ENCODE data around the gene PRKCE.

The PRKCE gene

DNA sequence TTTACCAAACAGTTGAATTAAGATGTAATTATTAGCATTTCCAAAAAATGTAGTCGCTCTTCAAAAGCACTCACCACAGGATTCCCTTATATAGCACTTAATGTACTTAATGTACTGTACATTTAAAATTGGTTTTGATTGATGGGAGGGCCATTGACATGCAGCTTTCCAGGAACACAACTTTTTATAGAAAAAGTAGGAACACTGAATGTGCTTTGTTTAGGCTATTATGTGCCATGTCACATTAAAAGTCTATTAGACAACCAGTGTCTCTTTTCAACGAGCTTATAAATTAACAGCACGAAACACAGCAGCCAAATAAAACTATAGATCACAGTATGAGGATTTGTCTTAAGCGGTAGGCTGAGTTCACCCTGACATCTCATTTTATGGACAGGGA lies 301.1 kb downstream of the PRKCE start:
- DNase-seq (ENCODE audit: low read depth): no peak
- no peak overlapping the region for H3K4me3 ChIP-seq (ENCODE audit: control insufficient read depth, low read depth, low read length)
- TF ChIP-seq, protein P1, sequence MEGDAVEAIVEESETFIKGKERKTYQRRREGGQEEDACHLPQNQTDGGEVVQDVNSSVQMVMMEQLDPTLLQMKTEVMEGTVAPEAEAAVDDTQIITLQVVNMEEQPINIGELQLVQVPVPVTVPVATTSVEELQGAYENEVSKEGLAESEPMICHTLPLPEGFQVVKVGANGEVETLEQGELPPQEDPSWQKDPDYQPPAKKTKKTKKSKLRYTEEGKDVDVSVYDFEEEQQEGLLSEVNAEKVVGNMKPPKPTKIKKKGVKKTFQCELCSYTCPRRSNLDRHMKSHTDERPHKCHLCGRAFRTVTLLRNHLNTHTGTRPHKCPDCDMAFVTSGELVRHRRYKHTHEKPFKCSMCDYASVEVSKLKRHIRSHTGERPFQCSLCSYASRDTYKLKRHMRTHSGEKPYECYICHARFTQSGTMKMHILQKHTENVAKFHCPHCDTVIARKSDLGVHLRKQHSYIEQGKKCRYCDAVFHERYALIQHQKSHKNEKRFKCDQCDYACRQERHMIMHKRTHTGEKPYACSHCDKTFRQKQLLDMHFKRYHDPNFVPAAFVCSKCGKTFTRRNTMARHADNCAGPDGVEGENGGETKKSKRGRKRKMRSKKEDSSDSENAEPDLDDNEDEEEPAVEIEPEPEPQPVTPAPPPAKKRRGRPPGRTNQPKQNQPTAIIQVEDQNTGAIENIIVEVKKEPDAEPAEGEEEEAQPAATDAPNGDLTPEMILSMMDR (IDR thresholded peaks at IDR 0.05; ENCODE audit: control insufficient read depth, insufficient read depth, low read depth, low read length, missing control alignments): no peak

DNA sequence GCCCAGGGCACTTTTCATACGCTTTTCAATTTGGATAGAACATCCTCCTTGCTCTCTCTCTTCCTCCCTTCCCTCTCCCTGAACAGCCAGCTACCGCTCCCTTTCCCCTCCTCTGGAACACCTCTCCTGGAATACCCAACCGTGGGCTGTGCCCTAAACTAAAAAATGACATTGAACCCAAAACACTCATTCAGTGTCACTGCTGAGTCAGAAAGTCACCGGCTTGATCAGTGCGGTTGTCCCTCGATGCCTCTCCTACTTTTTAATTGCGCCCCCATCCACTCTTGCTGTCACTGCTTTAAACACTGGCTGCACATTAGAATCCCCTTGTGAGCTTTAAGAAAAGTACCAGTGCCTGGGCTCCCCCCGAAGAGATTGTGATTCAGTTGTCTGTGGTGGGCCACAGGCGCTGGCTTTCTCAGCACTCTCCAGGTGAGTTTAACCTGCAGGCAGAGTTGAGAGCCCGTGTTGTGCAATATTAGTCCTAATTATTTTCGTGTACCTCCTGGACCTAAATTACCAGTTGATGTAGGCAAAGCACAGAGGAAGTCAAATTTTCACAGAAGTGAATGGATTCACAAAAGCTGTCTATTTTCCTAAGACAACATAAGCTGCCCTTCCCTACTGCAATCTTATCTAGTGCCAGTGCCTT lies 302.0 kb downstream of the PRKCE start:
- DNase-seq (ENCODE audit: low read depth): no peak
- TF ChIP-seq, protein P1 (IDR thresholded peaks at IDR 0.05; ENCODE audit: control insufficient read depth, insufficient read depth, low read depth, low read length, missing control alignments): no peak

DNA sequence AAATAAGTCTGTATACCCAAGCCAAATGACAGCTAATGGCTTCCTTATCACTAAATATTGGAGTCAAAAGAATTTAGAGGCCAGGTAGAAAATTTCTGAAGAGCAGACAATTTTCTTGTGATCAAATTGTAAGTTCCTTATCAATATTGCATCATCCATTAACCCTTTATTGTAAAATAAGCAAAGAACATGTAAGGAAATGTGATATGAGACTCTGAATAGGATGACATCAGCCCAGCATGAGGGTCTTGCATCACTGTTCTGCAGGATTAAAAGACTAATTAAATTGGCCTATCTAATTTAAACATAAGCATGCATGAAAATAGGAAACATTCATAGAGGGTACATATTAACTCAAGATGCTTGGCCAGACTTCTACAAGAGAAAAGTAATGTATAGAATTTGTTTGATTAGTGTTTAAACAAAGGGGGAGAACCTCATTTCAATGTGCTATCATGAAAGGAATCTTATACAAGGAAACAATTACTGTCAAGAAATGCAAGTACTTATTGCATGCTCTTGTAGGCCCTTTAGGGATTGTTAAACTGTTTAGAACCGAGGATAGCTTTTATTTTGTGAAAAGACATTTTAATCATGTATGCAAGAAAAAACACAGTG lies 302.9 kb downstream of the PRKCE start:
- TF ChIP-seq, protein P1 (IDR thresholded peaks at IDR 0.05; ENCODE audit: control insufficient read depth, insufficient read depth, low read depth, low read length, missing control alignments): no peak
- DNase-seq (ENCODE audit: low read depth): no peak
- H3K4me3 ChIP-seq (ENCODE audit: control insufficient read depth, low read depth, low read length): no peak overlapping the region

More for the DNA sequence above, 302.0 kb downstream of the PRKCE start:
- H3K4me3 ChIP-seq (ENCODE audit: control insufficient read depth, low read depth, low read length): no peak overlapping the region

DNA sequence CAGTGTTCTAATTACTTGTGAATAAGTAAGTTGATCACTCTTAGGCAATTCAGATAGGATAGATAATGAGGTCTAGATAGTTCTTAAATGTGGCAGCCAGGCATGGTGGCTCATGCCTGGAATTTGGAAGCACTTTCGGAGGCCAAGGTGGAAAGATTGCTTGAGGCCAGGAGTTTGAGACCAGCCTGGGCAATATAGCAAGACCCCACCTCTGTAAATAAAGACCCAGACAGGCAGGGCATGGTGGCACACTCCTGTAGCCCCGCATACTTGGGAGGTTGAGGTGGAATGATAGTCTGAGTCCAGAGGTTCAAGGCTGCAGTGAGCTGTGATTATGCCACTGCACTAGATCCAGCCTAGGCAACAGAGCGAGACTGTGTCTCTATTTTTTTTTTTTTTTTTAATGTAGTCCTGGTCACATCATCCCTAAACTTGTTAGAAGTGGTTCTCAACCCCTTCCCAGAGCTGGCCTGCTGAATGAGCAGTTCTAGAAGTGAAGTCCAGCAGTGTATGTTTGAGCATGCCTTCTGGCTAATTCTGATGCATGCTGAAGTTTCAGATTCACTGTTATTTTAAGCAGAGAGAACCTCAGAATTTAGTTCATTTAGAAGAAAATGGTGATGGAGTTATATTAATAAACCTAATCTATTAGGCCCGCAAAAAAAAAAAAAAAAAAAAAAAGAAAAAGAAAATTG lies 306.2 kb downstream of the PRKCE start:
- TF ChIP-seq, protein P1 (IDR thresholded peaks at IDR 0.05; ENCODE audit: control insufficient read depth, insufficient read depth, low read depth, low read length, missing control alignments): no peak
- DNase-seq (ENCODE audit: low read depth): no peak

DNA sequence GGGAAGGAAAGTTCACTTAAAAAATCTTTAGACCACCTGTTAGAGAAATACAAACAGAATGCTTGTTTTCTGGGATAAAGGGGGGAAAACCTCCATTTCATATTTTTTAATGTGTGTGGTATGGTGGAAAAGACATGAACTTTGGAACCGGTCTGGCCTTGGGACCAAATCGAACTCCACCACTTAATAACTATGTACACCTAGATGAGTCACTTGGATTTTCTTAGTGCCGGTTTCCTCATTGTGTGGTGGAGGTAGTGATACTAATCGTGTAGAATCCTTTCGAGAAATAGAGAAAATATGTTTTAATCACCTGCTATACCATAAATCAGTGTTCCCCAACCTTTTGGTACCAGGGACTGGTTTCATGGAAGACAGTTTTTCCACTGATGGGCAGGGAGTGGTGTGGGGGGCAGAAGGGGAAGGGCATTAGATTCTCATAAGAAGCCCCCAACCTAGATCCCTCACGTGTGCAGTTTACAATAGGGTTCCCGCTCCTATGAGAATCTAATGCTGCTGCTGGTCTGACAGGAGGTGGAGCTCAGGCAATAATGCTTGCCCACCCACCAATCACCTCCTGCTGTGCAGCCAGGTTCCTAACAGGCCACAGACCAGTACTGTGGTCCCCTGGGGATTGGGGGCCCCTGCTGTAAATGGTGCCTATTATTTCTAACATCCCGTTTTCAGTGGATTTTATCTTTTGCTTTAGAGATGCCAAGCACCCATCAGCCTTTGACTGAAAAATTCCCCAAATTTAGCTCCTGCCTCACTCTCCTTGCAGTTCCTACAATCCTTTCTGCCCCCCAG lies 308.8 kb downstream of the PRKCE start:
- no peak overlapping the region for H3K4me3 ChIP-seq (ENCODE audit: control insufficient read depth, low read depth, low read length)
- TF ChIP-seq, protein P1 (IDR thresholded peaks at IDR 0.05; ENCODE audit: control insufficient read depth, insufficient read depth, low read depth, low read length, missing control alignments): no peak
- DNase-seq (ENCODE audit: low read depth): no peak

More for the DNA sequence above, 306.2 kb downstream of the PRKCE start:
- H3K4me3 ChIP-seq (ENCODE audit: control insufficient read depth, low read depth, low read length): no peak overlapping the region
